HG03378 (cell line): ENCODE measurements around the gene SEC14L5.
"Not testable (repeated sequence)": the region's sequence is repeated elsewhere in the genome, so short reads cannot be mapped to it uniquely, and the experiment has no call there.

Source experiments
- ATAC-seq: cut with Tn5 transposase; IDR thresholded peaks from one replicate; pipeline ENCODE4 v1.9.1; 2021; ENCODE audit warnings: mild to moderate bottlenecking, moderate library complexity; ENCODE audit not compliant: unreplicated experiment

Gene SEC14L5

GRCh38 chr16:5032748-5033167 is 74.6 kb downstream of the SEC14L5 start:
- no peak for ATAC-seq

GRCh38 chr16:5033256-5034166 is 75.4 kb downstream of the SEC14L5 start, which contains the start of gene NAGPA:
Gene NAGPA (minus strand): TSS chr16:5033935. CDS start chr16:5033914, 21 bp downstream.
- peak; percentile 72 for ATAC-seq

GRCh38 chr16:5034167-5034523 is 76.0 kb downstream of the SEC14L5 start:
- no peak for ATAC-seq

- no peak for ATAC-seq
These were observed 77.7 kb downstream of the SEC14L5 start for GRCh38 chr16:5035909-5036227.

GRCh38 chr16:5036228-5037156 is 78.4 kb downstream of the SEC14L5 start:
- no peak for ATAC-seq

GRCh38 chr16:5040451-5040850 is 82.3 kb downstream of the SEC14L5 start:
- ATAC-seq, result no peak

GRCh38 chr16:5041600-5042133 is 83.5 kb downstream of the SEC14L5 start:
- ATAC-seq, result peak; percentile 78

- no peak for ATAC-seq
These were observed 84.5 kb downstream of the SEC14L5 start for GRCh38 chr16:5042574-5043171.

GRCh38 chr16:5044011-5044540 is 85.9 kb downstream of the SEC14L5 start:
- ATAC-seq, result no peak

GRCh38 chr16:5044581-5044980 is 86.5 kb downstream of the SEC14L5 start:
- not testable (repeated sequence) for ATAC-seq

- ATAC-seq, result no peak
These were observed 87.5 kb downstream of the SEC14L5 start for GRCh38 chr16:5045499-5046115.

- ATAC-seq, result no peak
These were observed 88.8 kb downstream of the SEC14L5 start for GRCh38 chr16:5046914-5047313.

GRCh38 chr16:5054876-5055865 is 97.0 kb downstream of the SEC14L5 start:
- ATAC-seq, result no peak

GRCh38 chr16:5056352-5056751 is 98.2 kb downstream of the SEC14L5 start:
- ATAC-seq, result no peak

- ATAC-seq, result no peak
These were observed 100.3 kb downstream of the SEC14L5 start for GRCh38 chr16:5058476-5058875.

GRCh38 chr16:5059386-5060072 is 101.4 kb downstream of the SEC14L5 start:
- no peak for ATAC-seq

GRCh38 chr16:5060073-5060641 is 102.0 kb downstream of the SEC14L5 start:
- no peak for ATAC-seq

- peak; percentile 87 for ATAC-seq
These were observed 103.9 kb downstream of the SEC14L5 start for GRCh38 chr16:5062051-5062450.
